ENCODE results near the gene NRIP1.

DNA sequence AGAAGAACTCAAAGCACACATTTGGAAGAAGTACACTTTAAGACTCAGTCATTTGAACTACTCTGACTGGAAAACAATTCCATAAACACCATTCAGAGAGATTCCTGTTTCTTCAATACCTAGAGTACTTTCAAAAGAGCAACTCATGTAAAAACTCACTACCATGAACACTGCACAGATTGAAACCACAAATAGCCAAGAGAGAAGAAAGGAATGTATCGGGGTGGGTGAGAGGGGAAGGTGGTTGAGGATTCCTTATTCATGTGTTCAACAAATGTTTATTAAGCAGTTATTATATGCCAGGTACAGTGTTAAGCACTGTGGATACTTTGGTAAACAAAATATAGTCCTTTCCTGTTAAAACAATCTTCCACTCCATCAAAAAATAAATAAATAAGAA is 64.7 kb downstream of the NRIP1 start:
- TF ChIP-seq TBL1XR1 (IDR thresholded peaks at IDR 0.05; ENCODE audit: low read length in 2 of 2): no peak
- TF ChIP-seq ZEB2 (IDR thresholded peaks at IDR 0.05): no peak
- no peak for TF ChIP-seq ZNF79 (CRISPR knock-in tag; IDR thresholded peaks at IDR 0.05; ENCODE audit: low read depth)

Measured in K562 (cell line).